HL-60 (cell line): ENCODE measurements around the gene DDX21.

Experiments
- CTCF ChIP-seq: IDR thresholded peaks from one replicate; pipeline ENCODE4 v1.5.1; 2011; ENCODE audit warnings: low read length, control low read depth, inconsistent platforms; ENCODE audit not compliant: insufficient read depth
- GABPA ChIP-seq: IDR thresholded peaks from 2 replicates; pipeline ENCODE4 v1.6.1; 2012; ENCODE audit warnings: low read depth
- POLR2AphosphoS5 ChIP-seq: IDR thresholded peaks from 2 replicates; pipeline ENCODE4 v1.6.1; 2012; ENCODE audit warnings: low read depth
- REST ChIP-seq: IDR thresholded peaks from 2 replicates; pipeline ENCODE4 v1.6.1; 2012; ENCODE audit warnings: low read depth; ENCODE audit not compliant: insufficient replicate concordance

GRCh38 chr10:68924593-68924992, 31.4 kb upstream of the DDX21 start:
- no peak for TF ChIP-seq CTCF
- TF ChIP-seq POLR2AphosphoS5: no peak
- no peak for TF ChIP-seq REST
- TF ChIP-seq GABPA: no peak
